ENCODE results near the gene OPCML. TPM values are rescaled to one million over a fixed set of nuclear protein-coding genes. Genes with fewer than 3 reads are reported as not detected.

The OPCML gene
- total RNA-seq, 1 donor from 2014 or later = not detected

- Mint-ChIP-seq H3K27ac (no peak overlapping the region), H3K36me3 (ENCODE audit: low read depth) (no peaks in the 10 kb centered on the region), H3K4me3 (no peak overlapping the region), H3K9me3 (peaks cover 2% of the 10 kb centered on the region), H3K4me1 (no peaks in the 10 kb centered on the region), H3K27me3 (no peaks in the 10 kb centered on the region)
- POLR2A ChIA-PET = no interaction called here
- TF ChIP-seq, protein P1, sequence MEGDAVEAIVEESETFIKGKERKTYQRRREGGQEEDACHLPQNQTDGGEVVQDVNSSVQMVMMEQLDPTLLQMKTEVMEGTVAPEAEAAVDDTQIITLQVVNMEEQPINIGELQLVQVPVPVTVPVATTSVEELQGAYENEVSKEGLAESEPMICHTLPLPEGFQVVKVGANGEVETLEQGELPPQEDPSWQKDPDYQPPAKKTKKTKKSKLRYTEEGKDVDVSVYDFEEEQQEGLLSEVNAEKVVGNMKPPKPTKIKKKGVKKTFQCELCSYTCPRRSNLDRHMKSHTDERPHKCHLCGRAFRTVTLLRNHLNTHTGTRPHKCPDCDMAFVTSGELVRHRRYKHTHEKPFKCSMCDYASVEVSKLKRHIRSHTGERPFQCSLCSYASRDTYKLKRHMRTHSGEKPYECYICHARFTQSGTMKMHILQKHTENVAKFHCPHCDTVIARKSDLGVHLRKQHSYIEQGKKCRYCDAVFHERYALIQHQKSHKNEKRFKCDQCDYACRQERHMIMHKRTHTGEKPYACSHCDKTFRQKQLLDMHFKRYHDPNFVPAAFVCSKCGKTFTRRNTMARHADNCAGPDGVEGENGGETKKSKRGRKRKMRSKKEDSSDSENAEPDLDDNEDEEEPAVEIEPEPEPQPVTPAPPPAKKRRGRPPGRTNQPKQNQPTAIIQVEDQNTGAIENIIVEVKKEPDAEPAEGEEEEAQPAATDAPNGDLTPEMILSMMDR (IDR thresholded peaks at IDR 0.05) = no peak
- CTCF ChIA-PET = no interaction called here
- no peak for ATAC-seq (ENCODE audit: low read depth)
- no peak for DNase-seq
- intact Hi-C loops (cut with micrococcal nuclease) = no loop called here
These were observed 759.4 kb downstream of the OPCML start for GRCh38 chr11:132772703-132773545.

DNA sequence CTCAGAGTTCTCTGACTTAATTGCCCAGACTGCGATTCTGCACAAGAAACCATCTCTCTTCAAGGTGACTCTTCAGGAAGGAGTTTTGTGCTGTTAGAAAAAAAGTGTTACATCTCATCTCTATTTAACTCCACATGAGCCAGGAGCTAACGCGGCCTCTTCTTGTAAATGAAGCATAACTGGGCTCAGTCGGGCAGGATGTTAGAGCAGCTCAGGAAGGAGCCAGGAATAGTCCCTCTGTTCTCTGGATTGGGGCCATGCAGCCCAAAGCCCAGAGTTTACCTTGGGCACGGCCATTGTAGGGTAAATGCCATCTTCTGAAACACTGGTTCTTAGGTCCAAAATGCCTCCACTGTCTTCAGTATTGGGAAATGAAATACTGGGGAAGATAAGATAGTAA is 760.6 kb downstream of the OPCML start:
- CTCF ChIA-PET = no interaction called here
- TF ChIP-seq, protein P1 (IDR thresholded peaks at IDR 0.05) = no peak

GRCh38 chr11:132770829-132771530 is 761.3 kb downstream of the OPCML start:
- Mint-ChIP-seq H3K9me3 (peaks cover 2% of the 10 kb centered on the region), H3K4me1 (no peaks in the 10 kb centered on the region), H3K27me3 (no peaks in the 10 kb centered on the region), H3K27ac (no peak overlapping the region), H3K4me3 (no peak overlapping the region), H3K36me3 (ENCODE audit: low read depth) (no peaks in the 10 kb centered on the region)
- TF ChIP-seq, protein P1 (IDR thresholded peaks at IDR 0.05) = no peak
- intact Hi-C loops (cut with micrococcal nuclease) = no loop called here
- POLR2A ChIA-PET = no interaction called here
- ATAC-seq (ENCODE audit: low read depth) = no peak
- no peak for DNase-seq
- CTCF ChIA-PET = no interaction called here

More for the DNA sequence above, 760.6 kb downstream of the OPCML start:
- H3K4me1 Mint-ChIP-seq = no peaks in the 10 kb centered on the region
- DNase-seq = no peak
- H3K36me3 Mint-ChIP-seq (ENCODE audit: low read depth) = no peaks in the 10 kb centered on the region
- no peak overlapping the region for H3K27ac Mint-ChIP-seq
- POLR2A ChIA-PET = no interaction called here
- no peak for ATAC-seq (ENCODE audit: low read depth)
- no peak overlapping the region for H3K4me3 Mint-ChIP-seq
- H3K9me3 Mint-ChIP-seq = peaks cover 2% of the 10 kb centered on the region
- intact Hi-C loops (cut with micrococcal nuclease) = no loop called here
- H3K27me3 Mint-ChIP-seq = no peaks in the 10 kb centered on the region

DNA sequence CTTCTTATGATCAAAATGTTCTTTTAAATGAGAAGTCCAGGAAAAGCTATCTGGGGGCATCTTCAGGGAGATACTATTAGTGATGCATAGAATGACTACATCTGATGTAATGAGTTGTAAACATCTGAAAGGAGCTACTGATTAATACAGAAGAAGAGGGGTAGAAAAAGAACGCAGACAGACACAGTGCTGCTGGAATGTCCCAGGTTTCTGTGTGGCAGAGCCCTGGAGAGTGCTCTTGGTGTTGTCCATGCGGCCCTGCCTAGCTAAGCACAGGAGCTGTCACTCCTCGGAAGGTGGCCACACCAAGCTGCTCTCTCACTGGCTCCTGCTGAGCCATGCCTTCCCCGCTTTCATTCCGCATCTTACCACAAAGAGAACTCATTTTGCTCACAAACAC is 768.8 kb downstream of the OPCML start:
- DNase-seq (no peak), ATAC-seq (ENCODE audit: low read depth) (no peak)
- H3K4me3 Mint-ChIP-seq = no peak overlapping the region
- no peaks in the 10 kb centered on the region for H3K27me3 Mint-ChIP-seq
- no peaks in the 10 kb centered on the region for H3K4me1 Mint-ChIP-seq
- no peaks in the 10 kb centered on the region for H3K36me3 Mint-ChIP-seq (ENCODE audit: low read depth)
- TF ChIP-seq, protein P1 (IDR thresholded peaks at IDR 0.05) = no peak
- CTCF ChIA-PET = no interaction called here
- POLR2A ChIA-PET = no interaction called here
- H3K27ac Mint-ChIP-seq = no peak overlapping the region
- intact Hi-C loops (cut with micrococcal nuclease) = no loop called here
- peaks cover 5% of the 10 kb centered on the region for H3K9me3 Mint-ChIP-seq

DNA sequence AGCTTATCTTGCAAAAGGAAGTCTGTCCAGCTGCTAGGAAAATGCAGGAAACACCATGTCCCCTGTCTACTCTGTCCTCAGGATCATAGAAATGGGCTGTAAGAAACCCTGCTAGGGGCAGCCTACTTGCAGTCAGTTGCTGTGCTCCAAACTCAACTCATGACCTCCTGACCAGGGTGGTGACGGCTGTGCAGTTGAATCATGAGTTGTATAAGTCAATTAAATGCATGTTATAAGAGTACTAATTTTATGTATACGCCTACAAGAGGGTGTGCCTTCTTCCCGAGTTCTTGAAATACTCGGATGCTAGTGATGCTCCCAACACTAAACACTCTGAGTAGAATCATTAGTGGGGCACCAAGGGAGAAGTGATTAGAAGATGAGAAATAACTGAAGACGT is 776.4 kb downstream of the OPCML start:
- TF ChIP-seq, protein P1 (IDR thresholded peaks at IDR 0.05) = no peak
- POLR2A ChIA-PET = no interaction called here
- intact Hi-C loops (cut with micrococcal nuclease) = no loop called here
- Mint-ChIP-seq H3K27ac (no peak overlapping the region), H3K4me3 (no peak overlapping the region), H3K4me1 (no peaks in the 10 kb centered on the region), H3K27me3 (no peaks in the 10 kb centered on the region), H3K36me3 (ENCODE audit: low read depth) (no peaks in the 10 kb centered on the region), H3K9me3 (peaks cover 9% of the 10 kb centered on the region)
- CTCF ChIA-PET = no interaction called here
- ATAC-seq (ENCODE audit: low read depth) (no peak), DNase-seq (no peak)

All from activated B cell treated with CpG ODN at 0.5 μM for 24 hours (primary cell).